Gastrocnemius medialis (tissue), 4 donors: Measurements from ENCODE around the gene RC3H2.

Experiments
- POLR2A ChIP-seq, 2 donors: fragments of 450-650 bp; IDR thresholded peaks; one replicate each; pipeline ENCODE4 v1.6.1; 2017; ENCODE audit warnings: antibody characterized with exemption in 2 of 2, mild to moderate bottlenecking in 2 of 2, moderate library complexity in 2 of 2
- TF ChIP-seq, protein P1 (sequence below), 5 experiments: fragments of 450-650 bp in 3 of 5; fragments of 200-600 bp in 2 of 5; sonication (generic) in 2 of 5; IDR thresholded peaks in 4 of 5; conservative IDR thresholded peaks in 1 of 5; 1 replicate in 4 of 5; 2 replicates in 1 of 5; pipeline ENCODE4 v1.5.1; 2016 to 2019; ENCODE audit warnings: antibody characterized with exemption in 5 of 5, mild to moderate bottlenecking in 3 of 5, moderate library complexity in 3 of 5

DNA sequence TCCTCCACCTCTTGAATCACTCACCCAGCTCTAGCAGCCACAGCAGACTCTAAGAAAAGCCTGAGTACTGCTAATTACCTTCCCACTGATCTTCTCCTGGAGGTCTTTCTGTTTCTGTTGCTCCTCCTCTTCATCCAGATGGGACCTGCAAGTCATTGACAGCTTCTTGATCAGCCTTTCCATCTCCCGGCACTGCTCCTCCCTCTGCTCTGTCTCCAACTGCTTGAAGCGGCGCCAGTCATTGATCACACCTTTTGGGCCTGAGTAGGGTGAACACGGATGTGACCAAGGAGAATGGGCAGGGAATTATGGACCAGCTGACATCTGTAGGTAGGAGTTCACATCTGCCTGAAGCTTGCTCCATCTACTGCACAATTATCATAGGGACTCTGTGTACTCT is 82.2 kb downstream of the RC3H2 start:
- TF ChIP-seq, protein P1, sequence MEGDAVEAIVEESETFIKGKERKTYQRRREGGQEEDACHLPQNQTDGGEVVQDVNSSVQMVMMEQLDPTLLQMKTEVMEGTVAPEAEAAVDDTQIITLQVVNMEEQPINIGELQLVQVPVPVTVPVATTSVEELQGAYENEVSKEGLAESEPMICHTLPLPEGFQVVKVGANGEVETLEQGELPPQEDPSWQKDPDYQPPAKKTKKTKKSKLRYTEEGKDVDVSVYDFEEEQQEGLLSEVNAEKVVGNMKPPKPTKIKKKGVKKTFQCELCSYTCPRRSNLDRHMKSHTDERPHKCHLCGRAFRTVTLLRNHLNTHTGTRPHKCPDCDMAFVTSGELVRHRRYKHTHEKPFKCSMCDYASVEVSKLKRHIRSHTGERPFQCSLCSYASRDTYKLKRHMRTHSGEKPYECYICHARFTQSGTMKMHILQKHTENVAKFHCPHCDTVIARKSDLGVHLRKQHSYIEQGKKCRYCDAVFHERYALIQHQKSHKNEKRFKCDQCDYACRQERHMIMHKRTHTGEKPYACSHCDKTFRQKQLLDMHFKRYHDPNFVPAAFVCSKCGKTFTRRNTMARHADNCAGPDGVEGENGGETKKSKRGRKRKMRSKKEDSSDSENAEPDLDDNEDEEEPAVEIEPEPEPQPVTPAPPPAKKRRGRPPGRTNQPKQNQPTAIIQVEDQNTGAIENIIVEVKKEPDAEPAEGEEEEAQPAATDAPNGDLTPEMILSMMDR (IDR thresholded peaks at IDR 0.05 in 4 of 5, conservative IDR thresholded peaks at IDR 0.05 in 1 of 5), result no peak
- TF ChIP-seq POLR2A (IDR thresholded peaks at IDR 0.05), result no peak
